Mesenchymal stem cell (in vitro differentiated cells and primary cell): ENCODE measurements around the gene CMSS1.

Experiments
- DNase-seq: peaks from one replicate; pipeline ENCODE4 v3.0.0-alpha.2; 2013
- H2AFZ ChIP-seq: one replicate; pipeline ENCODE4 v1.6.1; 2013; ENCODE audit warnings: low read depth, mild to moderate bottlenecking, control low read depth, inconsistent platforms, low read length, moderate library complexity
- H2AK5ac ChIP-seq: 2 replicates; pipeline ENCODE4 v1.6.1; 2013; ENCODE audit warnings: low read length, moderate library complexity, mild to moderate bottlenecking, inconsistent platforms; ENCODE audit not compliant: severe bottlenecking
- H2BK120ac ChIP-seq: one replicate; pipeline ENCODE4 v1.6.1; 2013; ENCODE audit warnings: low read depth, mild to moderate bottlenecking, inconsistent platforms, low read length, moderate library complexity
- H2BK12ac ChIP-seq, 2 experiments: one replicate each; pipeline ENCODE4 v1.6.1; 2013; ENCODE audit warnings: inconsistent platforms in 2 of 2, low read length in 2 of 2, mild to moderate bottlenecking in 2 of 2, moderate library complexity in 2 of 2, control low read depth in 1 of 2
- H2BK15ac ChIP-seq: one replicate; pipeline ENCODE4 v1.6.1; 2013; ENCODE audit warnings: mild to moderate bottlenecking, low read depth, inconsistent platforms; ENCODE audit not compliant: poor library complexity, severe bottlenecking
- H2BK5ac ChIP-seq: 2 replicates; pipeline ENCODE4 v1.6.1; 2013; ENCODE audit warnings: low read depth, mild to moderate bottlenecking, low read length, control low read depth, inconsistent platforms; ENCODE audit not compliant: poor library complexity, severe bottlenecking
- H3K14ac ChIP-seq, 2 experiments: one replicate each; pipeline ENCODE4 v1.6.1; 2013; ENCODE audit warnings: inconsistent platforms in 2 of 2, low read length in 2 of 2, control low read depth in 1 of 2, mild to moderate bottlenecking in 1 of 2, moderate library complexity in 1 of 2
- H3K18ac ChIP-seq, 2 experiments: one replicate each; pipeline ENCODE4 v1.6.1; 2013; ENCODE audit warnings: inconsistent platforms in 2 of 2, low read length in 2 of 2, control low read depth in 1 of 2, low read depth in 1 of 2, mild to moderate bottlenecking in 1 of 2
- H3K23ac ChIP-seq, 2 experiments: one replicate each; pipeline ENCODE4 v1.6.1; 2013; ENCODE audit warnings: inconsistent platforms in 2 of 2, low read length in 2 of 2, mild to moderate bottlenecking in 2 of 2, moderate library complexity in 2 of 2, control low read depth in 1 of 2
- H3K27ac ChIP-seq: 2 replicates; pipeline ENCODE4 v1.5.1; 2013; ENCODE audit warnings: mild to moderate bottlenecking, moderate library complexity, low read length, control low read depth, inconsistent platforms; ENCODE audit not compliant: poor library complexity, severe bottlenecking
- H3K27me3 ChIP-seq, 2 experiments: 2 replicates each; pipeline versions ENCODE4 v1.6.1 to v1.7.0; 2013; ENCODE audit warnings: low read length in 2 of 2, mild to moderate bottlenecking in 2 of 2, moderate library complexity in 2 of 2, control low read depth in 1 of 2, inconsistent platforms in 1 of 2; ENCODE audit not compliant: control insufficient read depth in 1 of 2, insufficient read depth in 1 of 2
- H3K36me3 ChIP-seq, 2 experiments: 2 replicates each; pipeline versions ENCODE4 v1.6.1 to v1.7.0; 2013; ENCODE audit warnings: low read length in 2 of 2, control low read depth in 1 of 2, inconsistent platforms in 1 of 2, low read depth in 1 of 2, mild to moderate bottlenecking in 1 of 2; ENCODE audit not compliant: insufficient read depth in 2 of 2, control insufficient read depth in 1 of 2
- H3K4ac ChIP-seq, 2 experiments: one replicate each; pipeline ENCODE4 v1.6.1; 2013; ENCODE audit warnings: inconsistent platforms in 2 of 2, low read length in 2 of 2, mild to moderate bottlenecking in 2 of 2, moderate library complexity in 2 of 2, control low read depth in 1 of 2, low read depth in 1 of 2
- H3K4me1 ChIP-seq: 2 replicates; pipeline ENCODE4 v1.6.1; 2013; ENCODE audit warnings: low read depth, low read length, control low read depth; ENCODE audit not compliant: control insufficient read depth, insufficient read depth
- H3K4me2 ChIP-seq: 2 replicates; pipeline ENCODE4 v1.6.1; 2013; ENCODE audit warnings: low read length, mild to moderate bottlenecking, inconsistent platforms; ENCODE audit not compliant: poor library complexity, severe bottlenecking
- H3K4me3 ChIP-seq, 2 experiments: 2 replicates each; pipeline versions ENCODE4 v1.5.1 to v1.7.0; 2013; ENCODE audit warnings: low read length in 2 of 2, mild to moderate bottlenecking in 2 of 2, control low read depth in 1 of 2, low read depth in 1 of 2; ENCODE audit not compliant: insufficient read depth in 1 of 2
- H3K79me1 ChIP-seq: replicated peaks from 2 replicates; pipeline ENCODE4 v1.6.1; 2013; ENCODE audit warnings: mild to moderate bottlenecking, control low read depth, low read length, inconsistent platforms; ENCODE audit not compliant: poor library complexity, severe bottlenecking
- H3K9ac ChIP-seq: 2 replicates; pipeline ENCODE4 v1.7.0; 2013; ENCODE audit warnings: mild to moderate bottlenecking, low read length, moderate library complexity
- H3K9me3 ChIP-seq: 2 replicates; pipeline ENCODE4 v1.7.0; 2013; ENCODE audit warnings: mild to moderate bottlenecking, low read length; ENCODE audit not compliant: control insufficient read depth
- H4K8ac ChIP-seq: one replicate; pipeline ENCODE4 v1.6.1; 2013; ENCODE audit warnings: inconsistent platforms, mild to moderate bottlenecking, low read length, moderate library complexity
- H4K91ac ChIP-seq: one replicate; pipeline ENCODE4 v1.6.1; 2013; ENCODE audit warnings: mild to moderate bottlenecking, low read length, inconsistent platforms
- WGBS: methylation state at CpG from one replicate; pipeline ENCODE4 v1.1.7; 2013; ENCODE audit warnings: mixed read lengths; 5-methylcytosine and 5-hydroxymethylcytosine counted together

CMSS1 gene

GRCh38 chr3:99967796-99968195 is 150.1 kb downstream of the CMSS1 start:
- H3K9me3 ChIP-seq: no peaks in the 10 kb centered on the region
- no peak overlapping the region for H3K4me3 ChIP-seq
- H3K4ac ChIP-seq: no peak overlapping the region
- no peak overlapping the region for H2AK5ac ChIP-seq
- no peak overlapping the region for H3K23ac ChIP-seq
- H2BK120ac ChIP-seq: no peak overlapping the region
- no peak overlapping the region for H3K27ac ChIP-seq
- H2BK5ac ChIP-seq: no peak overlapping the region
- no peak overlapping the region for H3K18ac ChIP-seq
- H3K14ac ChIP-seq: no peak overlapping the region
- H3K4me1 ChIP-seq: peaks cover 1% of the 10 kb centered on the region
- no peak overlapping the region for H2AFZ ChIP-seq
- H2BK15ac ChIP-seq: no peak overlapping the region
- H4K91ac ChIP-seq: no peak overlapping the region
- no peaks in the 10 kb centered on the region for H3K36me3 ChIP-seq
- DNase-seq: peak; percentile 69
- no peak overlapping the region for H3K9ac ChIP-seq
- H2BK12ac ChIP-seq: no peak overlapping the region
- 93% methylated on average over 1 of the region's 2 CpGs for WGBS
- no peak overlapping the region for H4K8ac ChIP-seq
- no peak overlapping the region for H3K4me2 ChIP-seq
- H3K27me3 ChIP-seq: no peaks in the 10 kb centered on the region
- peaks cover 2% of the 10 kb centered on the region for H3K79me1 ChIP-seq

- Histone ChIP-seq H3K23ac (no peak overlapping the region), H2AK5ac (no peak overlapping the region), H4K8ac (no peak overlapping the region), H3K9me3 (no peaks in the 10 kb centered on the region), H3K4ac (no peak overlapping the region), H2BK15ac (no peak overlapping the region), H3K4me3 (no peak overlapping the region), H2BK5ac (no peak overlapping the region), H4K91ac (no peak overlapping the region), H3K14ac (no peak overlapping the region), H3K4me2 (no peak overlapping the region), H3K4me1 (no peaks in the 10 kb centered on the region), H3K27ac (no peak overlapping the region), H3K18ac (no peak overlapping the region), H2AFZ (no peak overlapping the region), H3K79me1 (peaks cover 2% of the 10 kb centered on the region), H3K27me3 (no peaks in the 10 kb centered on the region), H3K9ac (no peak overlapping the region), H2BK120ac (no peak overlapping the region), H3K36me3 (no peaks in the 10 kb centered on the region), H2BK12ac (no peak overlapping the region)
- 88% methylated on average over 3 of the region's 3 CpGs for WGBS
- DNase-seq: no peak
Observed at GRCh38 chr3:99969136-99969535, 151.5 kb downstream of the CMSS1 start.

- Histone ChIP-seq H3K4me3 (no peak overlapping the region), H3K23ac (no peak overlapping the region), H4K8ac (no peak overlapping the region), H3K27me3 (no peaks in the 10 kb centered on the region), H2BK5ac (no peak overlapping the region), H2BK15ac (no peak overlapping the region), H3K18ac (no peak overlapping the region), H3K9ac (no peak overlapping the region), H2BK12ac (no peak overlapping the region), H3K9me3 (no peaks in the 10 kb centered on the region), H2AFZ (no peak overlapping the region), H3K4me1 (no peaks in the 10 kb centered on the region), H3K36me3 (no peaks in the 10 kb centered on the region), H3K14ac (no peak overlapping the region), H4K91ac (no peak overlapping the region), H2BK120ac (no peak overlapping the region), H3K4me2 (no peak overlapping the region), H2AK5ac (no peak overlapping the region), H3K4ac (no peak overlapping the region), H3K79me1 (peaks cover 2% of the 10 kb centered on the region), H3K27ac (no peak overlapping the region)
- no CpG with 5 or more reads among the region's 1 CpG for WGBS
- DNase-seq: no peak
Observed at GRCh38 chr3:99970198-99970597, 152.5 kb downstream of the CMSS1 start.

- H3K4ac ChIP-seq: no peak overlapping the region
- H3K4me3 ChIP-seq: no peak overlapping the region
- H3K4me2 ChIP-seq: no peak overlapping the region
- no peaks in the 10 kb centered on the region for H3K4me1 ChIP-seq
- no peak overlapping the region for H2AFZ ChIP-seq
- H3K27me3 ChIP-seq: no peaks in the 10 kb centered on the region
- WGBS: 96% methylated on average over 1 of the region's 3 CpGs
- H2BK15ac ChIP-seq: no peak overlapping the region
- H2AK5ac ChIP-seq: no peak overlapping the region
- no peak overlapping the region for H4K8ac ChIP-seq
- no peak overlapping the region for H3K27ac ChIP-seq
- H3K18ac ChIP-seq: no peak overlapping the region
- H3K14ac ChIP-seq: no peak overlapping the region
- no peak overlapping the region for H3K23ac ChIP-seq
- no peak overlapping the region for H2BK12ac ChIP-seq
- no peaks in the 10 kb centered on the region for H3K36me3 ChIP-seq
- H3K79me1 ChIP-seq: peaks cover 2% of the 10 kb centered on the region
- DNase-seq: no peak
- no peak overlapping the region for H3K9ac ChIP-seq
- no peaks in the 10 kb centered on the region for H3K9me3 ChIP-seq
- no peak overlapping the region for H4K91ac ChIP-seq
- no peak overlapping the region for H2BK120ac ChIP-seq
- no peak overlapping the region for H2BK5ac ChIP-seq
Observed at GRCh38 chr3:99971761-99972160, 154.1 kb downstream of the CMSS1 start.
